ENCODE results near the gene TIGAR.

The TIGAR gene

GRCh38 chr12:4380332-4380731, 59.3 kb downstream of the TIGAR start:
- no peak for DNase-seq

GRCh38 chr12:4383304-4383865, 62.4 kb downstream of the TIGAR start:
- DNase-seq, result no peak

- no peak for DNase-seq
These were observed 65.8 kb downstream of the TIGAR start for GRCh38 chr12:4386801-4387200.

GRCh38 chr12:4387607-4388006, 66.6 kb downstream of the TIGAR start:
- no peak for DNase-seq

GRCh38 chr12:4388032-4388431, 67.0 kb downstream of the TIGAR start:
- DNase-seq, result no peak

GRCh38 chr12:4388662-4389061, 67.6 kb downstream of the TIGAR start:
- DNase-seq, result no peak

GRCh38 chr12:4392223-4392742, 71.3 kb downstream of the TIGAR start:
- DNase-seq, result no peak

GRCh38 chr12:4393211-4393610, 72.2 kb downstream of the TIGAR start:
- no peak for DNase-seq

- no peak for DNase-seq
These were observed 74.8 kb downstream of the TIGAR start for GRCh38 chr12:4395818-4396217.

- no peak for DNase-seq
These were observed 80.1 kb downstream of the TIGAR start for GRCh38 chr12:4401117-4401516.

GRCh38 chr12:4402996-4403395, 82.0 kb downstream of the TIGAR start:
- DNase-seq, result no peak

Data from CD4-positive, alpha-beta T cell treated with Interferon gamma for 1 hour (primary cell).